Measurements from ENCODE around the gene HBM.
"Not testable (repeated sequence)": the region's sequence is repeated elsewhere in the genome, so short reads cannot be mapped to it uniquely, and the experiment has no call there.

HBM gene

DNA sequence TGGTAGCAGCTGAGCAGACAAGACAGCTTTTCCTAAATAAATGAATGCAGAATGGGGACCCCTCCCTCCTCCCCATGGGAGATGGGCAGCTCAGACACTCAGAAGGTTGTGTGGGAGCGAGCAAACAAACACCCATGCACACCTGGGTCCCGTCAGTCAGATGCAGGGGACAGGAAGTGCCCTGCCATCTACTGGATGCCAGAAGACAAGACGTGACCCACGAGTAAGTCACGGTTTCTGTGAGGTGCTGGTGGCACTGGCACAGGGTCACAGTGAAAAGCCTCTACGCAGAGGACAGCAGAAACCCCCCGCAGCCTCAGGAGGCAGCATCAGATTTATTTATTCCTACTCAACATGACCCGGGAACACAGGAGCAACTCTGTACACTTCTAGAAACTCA is 22.9 kb downstream of the HBM start:
- no peak for DNase-seq

DNA sequence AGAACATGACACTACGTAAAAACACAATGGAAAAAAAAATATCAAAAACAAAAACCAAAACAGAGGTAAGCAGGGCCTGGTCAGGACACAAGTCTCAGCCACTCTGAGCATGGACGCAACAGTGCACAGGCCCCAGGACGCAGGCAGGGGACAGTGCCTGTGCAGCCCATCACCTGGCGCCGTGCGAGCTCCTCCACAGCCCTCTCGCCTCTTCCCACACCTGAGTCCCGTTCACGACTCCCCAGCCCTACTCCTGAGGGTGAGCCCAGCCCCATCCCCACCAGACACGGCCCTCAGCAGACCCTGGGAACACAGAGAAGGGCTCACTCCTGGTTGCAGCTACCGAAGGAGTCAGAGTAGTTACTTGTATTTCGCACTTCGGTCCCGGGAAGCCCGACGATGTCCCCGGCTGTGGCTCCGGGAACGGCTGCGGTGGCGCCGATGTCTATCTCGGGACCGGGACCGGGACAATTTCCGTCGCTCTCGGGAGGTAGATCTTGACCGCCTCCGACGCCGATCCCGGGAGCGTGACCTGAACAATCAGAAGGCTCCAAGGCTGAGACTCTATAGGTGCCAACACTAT is 23.9 kb downstream of the HBM start:
- no peak for DNase-seq

DNA sequence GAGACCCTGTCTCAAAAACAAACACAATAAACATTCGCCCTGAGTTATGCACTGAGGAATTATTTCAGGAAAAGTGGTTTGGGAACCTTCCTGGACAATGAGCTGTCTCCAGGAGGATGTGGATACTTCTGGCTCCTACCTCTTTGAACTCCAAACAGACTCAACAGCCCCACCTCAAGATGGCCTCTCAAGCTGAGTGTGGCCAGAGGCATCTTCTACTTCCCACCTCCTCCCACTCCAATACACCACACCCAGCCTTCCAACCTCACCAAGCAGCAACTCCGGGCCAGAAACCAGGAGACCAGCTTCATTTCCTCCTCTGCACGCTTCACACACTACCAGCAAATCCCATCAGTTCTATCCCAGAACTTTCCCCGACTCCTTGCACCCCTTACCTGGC is 26.1 kb downstream of the HBM start:
- no peak for DNase-seq

DNA sequence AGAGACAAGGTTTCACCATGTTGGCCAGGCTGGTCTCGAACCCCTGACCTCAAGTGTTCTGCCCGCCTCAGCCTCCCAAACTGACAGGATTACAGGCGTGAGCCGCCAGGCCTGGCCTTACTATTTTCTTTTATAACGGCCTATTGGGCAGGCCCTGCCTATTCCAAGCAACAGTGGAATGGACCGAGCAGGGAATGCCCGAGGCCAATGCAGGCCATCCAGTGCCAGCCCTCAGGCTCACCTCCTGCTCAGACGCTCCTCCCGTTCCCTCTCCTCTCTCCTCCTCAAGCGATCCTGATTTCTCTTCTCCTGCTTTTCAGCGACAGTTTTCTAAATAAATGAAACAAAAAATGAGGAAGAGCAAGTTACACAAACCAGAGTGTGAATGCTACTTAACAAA is 26.9 kb downstream of the HBM start:
- DNase-seq = no peak

DNA sequence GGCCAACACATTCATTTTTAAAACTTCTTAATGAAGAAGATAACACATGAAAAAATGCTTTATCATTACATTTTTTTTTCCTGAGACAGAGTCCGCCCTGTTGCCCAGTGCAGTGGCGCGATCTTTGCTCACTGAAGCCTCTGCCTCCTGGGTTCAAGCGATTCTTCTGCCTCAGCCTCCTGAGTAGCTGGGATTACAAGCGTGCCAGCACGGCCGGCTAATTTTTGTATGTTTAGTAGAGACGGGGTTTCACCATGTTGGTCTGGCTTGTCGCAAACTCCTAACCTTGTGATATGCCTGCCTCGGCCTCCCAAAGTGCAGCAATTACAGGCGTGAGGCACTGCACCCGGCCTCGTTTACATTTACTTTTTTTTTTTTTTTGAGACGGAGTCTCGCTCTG is 27.7 kb downstream of the HBM start:
- no peak for DNase-seq

DNA sequence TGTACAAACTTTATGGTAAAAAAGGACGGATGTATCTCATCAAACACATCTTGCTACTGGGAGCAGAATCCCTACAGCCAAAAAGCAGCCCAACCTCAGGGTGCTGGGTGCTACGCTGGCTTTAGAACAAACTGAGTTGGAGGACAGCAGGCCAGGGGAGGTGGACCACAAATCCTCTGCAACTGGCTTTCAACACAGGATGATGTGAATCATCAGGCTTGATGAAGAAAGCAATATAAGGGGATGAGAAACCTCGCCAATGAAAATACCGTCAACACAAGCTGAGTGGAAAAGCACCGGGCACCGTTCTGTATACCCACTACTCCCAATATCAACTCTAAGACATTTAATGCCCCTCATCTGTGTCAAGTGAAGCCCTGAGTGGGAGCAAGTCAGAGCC is 28.7 kb downstream of the HBM start:
- DNase-seq = no peak

DNA sequence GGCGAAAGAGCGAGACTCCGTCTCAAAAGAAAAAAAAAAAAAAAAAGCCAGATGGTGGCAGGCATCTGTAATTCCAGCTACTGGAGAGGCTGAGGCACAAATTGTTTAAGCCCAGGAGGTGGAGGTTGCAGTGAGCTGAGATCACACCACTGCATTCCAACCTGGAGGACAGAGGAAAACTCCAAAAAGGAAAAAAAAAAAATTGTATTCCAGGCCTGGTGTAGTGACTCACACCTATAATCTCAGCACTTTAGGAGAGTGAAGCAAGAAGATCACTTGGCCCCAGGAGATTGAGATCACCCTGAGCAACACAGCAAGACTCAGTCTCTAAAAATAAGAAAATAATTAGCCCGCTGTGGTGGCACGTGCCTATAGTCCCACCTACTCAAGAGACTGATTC is 34.6 kb downstream of the HBM start:
- DNase-seq = no peak

DNA sequence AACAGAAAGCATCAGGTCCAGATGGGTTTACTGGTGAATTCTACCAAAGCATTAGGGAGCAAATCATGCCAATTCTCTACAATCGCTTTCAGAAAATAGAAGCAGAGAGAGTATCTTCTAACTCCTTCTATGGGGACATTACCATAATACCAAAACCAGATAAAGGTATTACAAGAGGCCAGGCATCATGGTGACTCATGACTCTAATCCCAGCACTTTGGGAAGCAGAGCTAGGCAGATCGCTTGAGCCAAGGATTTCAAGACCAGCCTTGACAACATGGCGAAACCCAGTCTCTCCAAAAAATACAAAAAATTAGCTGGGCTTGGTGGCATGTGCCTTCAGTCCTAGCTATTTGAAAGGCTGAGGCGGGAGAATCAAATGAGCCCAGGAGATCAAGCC is 37.5 kb downstream of the HBM start:
- no peak for DNase-seq

DNA sequence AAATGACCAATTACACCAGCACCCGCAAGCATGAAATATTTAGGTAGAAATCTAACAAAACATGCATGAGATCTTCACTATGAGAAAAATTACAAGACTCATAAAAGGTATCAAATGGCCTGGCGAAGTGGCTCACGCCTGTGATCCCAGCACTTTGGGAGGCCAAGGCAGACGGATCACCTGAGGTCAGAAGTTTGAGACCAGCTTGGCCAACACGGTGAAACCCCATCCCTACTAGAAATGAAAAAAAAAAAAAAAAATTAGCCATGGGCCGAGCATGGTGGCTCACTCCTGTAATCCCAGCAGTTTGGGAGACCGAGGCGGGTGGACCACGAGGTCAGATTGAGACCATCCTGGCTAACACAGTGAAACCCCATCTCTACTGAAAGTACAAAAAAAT is 38.3 kb downstream of the HBM start:
- not testable (repeated sequence) for DNase-seq

DNA sequence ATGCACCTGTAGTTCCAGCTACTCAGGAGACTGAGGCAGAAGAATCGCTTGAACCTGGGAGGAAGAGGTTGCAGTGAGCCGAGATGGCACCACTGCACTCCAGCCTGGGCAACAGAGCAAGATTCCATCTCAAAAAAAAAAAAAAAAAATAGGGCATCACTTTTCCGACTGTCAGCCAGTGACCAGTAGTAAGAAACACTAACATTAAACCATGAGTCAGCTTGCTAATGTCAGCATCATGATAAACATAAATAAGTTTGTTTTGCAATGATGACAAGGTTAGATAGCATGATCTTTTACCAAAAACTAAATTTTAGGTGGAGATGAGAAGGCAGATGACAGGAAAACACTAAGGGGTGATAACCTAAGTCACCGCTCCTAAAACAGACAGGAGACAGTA is 43.6 kb downstream of the HBM start:
- DNase-seq = not testable (repeated sequence)

DNA sequence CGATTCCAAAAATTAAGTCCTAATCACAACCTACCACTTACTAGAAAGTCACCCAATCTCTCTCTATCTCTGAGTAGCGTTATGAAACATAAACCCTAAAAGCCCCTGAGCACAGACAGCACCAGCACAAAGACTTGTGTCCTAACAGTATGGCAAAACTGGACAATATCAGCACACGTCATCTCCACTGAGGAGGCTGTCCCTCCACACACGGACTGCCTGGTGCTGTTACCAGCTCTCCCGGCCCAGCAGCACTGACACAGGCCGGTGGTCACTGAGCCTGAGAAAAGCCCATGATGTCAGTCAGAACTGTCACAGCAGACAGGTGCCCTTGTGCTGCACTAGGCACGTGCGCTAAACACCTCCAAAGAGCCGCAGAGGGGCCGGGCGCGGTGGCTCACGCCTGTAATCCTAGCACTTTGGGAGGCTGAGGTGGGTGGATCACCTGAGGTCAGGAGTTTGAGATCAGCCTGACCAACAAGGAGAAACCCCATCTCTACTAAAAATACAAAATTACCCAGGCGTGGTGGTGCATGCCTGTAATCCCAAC is 45.9 kb downstream of the HBM start:
- DNase-seq = not testable (repeated sequence)

DNA sequence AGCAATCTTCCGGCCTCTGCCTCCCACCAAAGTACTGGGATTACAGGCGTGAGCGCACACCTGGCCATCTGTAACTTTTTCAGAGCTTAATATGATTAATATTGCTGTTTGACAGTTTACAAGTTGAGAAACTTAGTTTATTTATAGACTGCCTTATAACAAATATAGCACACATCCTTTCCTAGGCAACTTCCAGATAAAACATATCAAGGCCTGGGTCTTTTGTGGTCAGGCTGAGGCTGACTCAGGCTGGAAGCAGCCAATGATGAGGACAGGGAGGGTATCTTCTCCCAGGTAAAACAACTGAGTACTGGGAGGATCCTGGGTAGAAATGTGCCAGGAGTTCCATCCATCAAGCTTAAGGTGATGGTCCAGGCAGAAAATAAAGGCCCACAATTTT is 47.2 kb downstream of the HBM start:
- DNase-seq = no peak

All from NCI-H82 (cell line).